Measurements from ENCODE around the gene ACAA1. TPM values are rescaled to one million over a fixed set of nuclear protein-coding genes. Genes with fewer than 3 reads are reported as not detected.
"Not testable (repeated sequence)": the region's sequence is repeated elsewhere in the genome, so short reads cannot be mapped to it uniquely, and the experiment has no call there.

ACAA1 gene
- total RNA-seq: 15.8 and 18.6 TPM in 2 replicates
- 53.7 TPM for polyA plus RNA-seq (2012)

DNA sequence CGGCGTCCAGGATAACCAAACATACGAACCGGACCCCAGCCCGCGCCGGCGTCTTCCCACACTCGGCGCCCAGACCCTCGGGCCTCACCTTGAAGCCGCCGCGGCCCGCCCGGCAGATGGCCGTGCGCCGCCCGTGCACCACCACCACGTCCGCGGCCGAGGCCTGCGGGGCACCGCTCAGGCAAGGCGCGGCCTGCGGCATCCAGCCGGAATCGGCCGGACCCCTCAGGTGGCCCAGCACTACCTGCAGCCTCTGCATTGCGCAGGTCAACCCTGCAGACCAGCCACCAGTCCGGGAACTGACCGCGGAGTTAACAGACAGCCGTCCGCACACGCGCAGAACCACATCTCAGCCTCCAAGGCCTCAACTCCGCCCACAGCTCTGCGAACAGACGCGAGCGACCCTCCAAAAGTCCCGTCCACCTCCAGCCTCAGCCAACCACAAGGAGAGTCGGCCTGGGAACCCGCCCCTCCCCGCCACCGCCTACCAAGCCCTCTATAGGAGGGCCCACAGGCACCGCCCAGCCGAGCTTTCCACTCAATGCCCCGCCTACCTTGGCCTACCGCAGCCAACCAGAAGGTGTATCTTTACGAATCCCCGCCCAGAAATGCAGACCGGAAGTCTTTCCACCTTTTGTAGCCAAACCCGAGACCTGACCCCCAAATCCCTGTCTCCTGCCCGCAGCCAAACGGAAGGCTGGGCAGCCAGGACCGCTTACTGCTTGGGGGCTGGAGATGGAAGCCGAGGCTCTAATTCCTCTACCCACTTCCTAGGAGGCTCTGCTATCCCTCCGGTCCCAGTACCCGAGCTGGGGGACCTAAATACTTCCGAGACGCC is at the start of gene ACAA1:
ACAA1 (minus strand) TSS at position 351 of the 838 bp plus-strand sequence; CDS start at position 259, 92 bp downstream.
- DNase-seq (ENCODE audit: low read depth): peak; percentile 99

GRCh38 chr3:38177181-38177580 is 40.3 kb upstream of the ACAA1 start:
- DNase-seq (ENCODE audit: low read depth): no peak

DNA sequence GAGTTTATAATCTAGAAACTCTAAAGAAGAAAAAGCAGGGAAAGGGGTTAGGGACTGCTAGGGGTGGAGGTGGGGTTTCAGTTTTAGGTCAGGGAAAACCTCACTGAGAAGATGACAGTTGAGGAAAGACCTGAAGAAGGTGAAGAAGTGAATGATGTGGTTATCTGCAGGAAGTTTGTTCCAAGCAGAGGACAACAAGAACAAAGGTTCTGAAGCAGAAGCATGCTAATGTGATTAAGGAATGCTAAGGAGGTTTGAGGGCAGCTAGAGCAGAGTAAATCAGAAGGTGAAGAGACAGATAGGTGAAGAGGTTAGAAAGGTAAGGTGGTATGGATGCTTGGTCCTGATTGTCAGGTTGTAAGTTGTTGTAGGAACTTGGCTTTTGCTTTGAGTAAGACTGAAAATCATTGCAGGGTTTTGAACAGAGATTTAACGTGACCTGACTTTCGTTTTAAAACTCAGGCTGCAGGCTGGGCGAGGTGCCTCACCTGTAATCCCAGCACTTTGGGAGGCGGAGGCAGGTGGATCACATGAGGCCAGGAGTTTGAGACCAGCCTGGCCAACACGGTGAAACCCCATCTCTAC is 37.0 kb upstream of the ACAA1 start:
- DNase-seq (ENCODE audit: low read depth): no peak

DNA sequence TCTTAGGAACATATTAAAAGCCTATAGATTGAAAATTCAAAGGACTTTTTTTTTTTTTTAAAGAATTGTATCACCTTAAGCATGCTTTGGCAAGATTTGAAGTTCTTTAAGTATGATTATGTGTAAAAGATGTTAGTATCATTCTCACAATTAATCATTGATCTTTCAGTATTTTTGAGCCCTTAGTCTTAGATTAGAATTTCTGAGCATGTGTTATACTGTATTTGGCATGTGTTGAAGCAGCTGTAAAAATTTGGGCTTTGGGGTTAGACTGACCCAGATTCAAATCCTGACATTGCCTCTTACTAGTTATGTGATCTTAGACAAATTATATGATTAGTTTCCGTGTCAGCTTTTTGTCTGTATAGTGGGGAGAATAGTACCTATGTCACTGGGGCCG is 34.7 kb upstream of the ACAA1 start:
- DNase-seq (ENCODE audit: low read depth): peak; percentile 27

GRCh38 chr3:38170722-38171121 is 33.8 kb upstream of the ACAA1 start:
- peak; percentile 30 for DNase-seq (ENCODE audit: low read depth)

DNA sequence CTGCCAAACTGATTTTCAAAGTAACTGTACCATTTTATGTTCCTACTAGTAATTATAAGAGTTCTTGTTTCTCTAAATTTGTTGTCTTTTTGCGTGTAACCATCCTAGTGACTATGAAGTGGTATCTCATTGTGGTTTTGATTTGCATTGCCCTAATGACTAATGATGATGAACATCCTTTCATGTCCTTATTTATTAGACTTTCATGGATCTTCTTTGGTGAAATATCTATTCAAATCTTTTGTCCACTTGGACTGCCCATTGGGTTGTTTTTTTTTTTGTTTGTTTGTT is 32.0 kb upstream of the ACAA1 start:
- peak; percentile 30 for DNase-seq (ENCODE audit: low read depth)

- DNase-seq (ENCODE audit: low read depth): peak; percentile 55
These were observed 31.5 kb upstream of the ACAA1 start for GRCh38 chr3:38168151-38169026.

GRCh38 chr3:38167591-38167990 is 30.7 kb upstream of the ACAA1 start:
- no peak for DNase-seq (ENCODE audit: low read depth)

GRCh38 chr3:38165722-38166387 is 28.9 kb upstream of the ACAA1 start:
- DNase-seq (ENCODE audit: low read depth): peak; percentile 72

DNA sequence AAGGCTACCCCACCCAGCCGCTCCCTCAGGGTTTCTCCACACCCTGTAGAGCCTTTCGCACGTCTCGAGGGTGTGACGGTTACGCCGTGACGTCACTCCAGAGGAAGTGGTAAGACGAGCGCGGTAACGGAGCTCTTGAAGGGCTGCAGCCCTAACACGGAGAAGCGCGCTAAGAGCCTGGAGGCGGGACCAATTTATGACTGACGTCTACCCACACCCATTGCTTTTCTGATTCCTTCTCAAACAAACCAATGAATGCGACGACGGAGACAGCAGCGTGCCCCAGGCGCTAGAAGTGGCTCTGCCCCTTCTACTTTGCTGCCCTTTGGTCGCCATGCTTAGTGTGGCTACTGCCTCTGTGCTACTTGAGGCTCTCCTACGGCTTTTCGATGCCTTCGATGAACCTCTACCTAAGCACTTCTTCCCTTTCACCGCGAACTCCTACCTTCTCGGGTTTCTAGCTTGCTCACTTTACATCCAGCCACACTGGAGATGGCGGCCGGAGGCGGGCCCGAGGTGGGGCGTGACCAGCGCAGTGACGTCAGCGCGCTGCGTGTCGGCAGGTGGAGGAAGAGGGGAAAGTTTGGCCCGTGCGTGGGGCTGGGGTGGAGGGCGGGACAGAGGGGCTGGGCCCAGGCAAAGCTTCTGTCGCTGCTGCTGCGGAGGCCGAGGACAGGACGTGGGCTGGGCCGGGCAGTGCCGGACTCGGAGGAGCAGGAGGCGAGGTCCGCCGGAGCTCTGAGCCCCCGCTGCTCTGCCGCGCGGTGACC is 28.2 kb upstream of the ACAA1 start, which contains the start of gene OXSR1:
OXSR1 (plus strand) TSS at position 586 of the 770 bp plus-strand sequence. CDS start 340 bp downstream, outside the sequence.
- peak; percentile 100 for DNase-seq (ENCODE audit: low read depth)

GRCh38 chr3:38164643-38164951 is 27.7 kb upstream of the ACAA1 start:
- no peak for DNase-seq (ENCODE audit: low read depth)

GRCh38 chr3:38163841-38164642 is 27.1 kb upstream of the ACAA1 start:
- no peak for DNase-seq (ENCODE audit: low read depth)

GRCh38 chr3:38163117-38163840 is 26.4 kb upstream of the ACAA1 start:
- no peak for DNase-seq (ENCODE audit: low read depth)

DNA sequence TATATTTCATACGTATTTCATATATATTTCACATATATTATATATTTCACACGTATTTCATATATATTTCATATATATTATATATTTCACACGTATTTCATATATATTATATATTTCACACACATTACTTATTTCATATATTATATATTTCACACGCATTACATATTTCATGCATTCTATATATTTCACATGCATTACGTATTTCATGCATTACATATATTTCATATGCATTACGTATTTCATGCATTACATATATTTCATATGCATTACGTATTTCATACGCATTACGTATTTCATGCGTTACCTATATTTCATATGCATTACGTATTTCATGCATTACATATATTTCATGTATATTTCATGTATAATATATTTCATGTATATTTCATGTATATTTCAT is 23.8 kb upstream of the ACAA1 start:
- not testable (repeated sequence) for DNase-seq (ENCODE audit: low read depth)

DNA sequence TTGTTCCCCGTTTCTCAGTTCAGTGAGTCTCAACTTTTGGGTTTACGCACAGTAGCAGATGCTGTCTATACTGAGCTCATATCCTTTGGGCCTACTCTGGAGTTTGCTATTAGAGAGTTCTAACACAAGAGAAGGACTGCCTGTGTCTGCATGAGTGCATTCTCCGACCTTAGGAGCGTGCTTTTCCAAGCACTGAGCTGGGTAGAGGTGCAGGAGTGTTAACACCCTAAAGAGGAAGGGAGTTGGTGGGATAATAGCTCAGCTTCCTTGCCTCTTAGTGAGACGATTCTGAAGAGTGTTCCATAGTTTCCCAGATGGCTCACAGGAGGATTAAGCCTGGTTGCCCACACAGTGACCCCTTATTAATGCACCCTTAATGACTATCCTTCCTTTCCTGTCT is 21.5 kb upstream of the ACAA1 start:
- DNase-seq (ENCODE audit: low read depth): no peak

DNA sequence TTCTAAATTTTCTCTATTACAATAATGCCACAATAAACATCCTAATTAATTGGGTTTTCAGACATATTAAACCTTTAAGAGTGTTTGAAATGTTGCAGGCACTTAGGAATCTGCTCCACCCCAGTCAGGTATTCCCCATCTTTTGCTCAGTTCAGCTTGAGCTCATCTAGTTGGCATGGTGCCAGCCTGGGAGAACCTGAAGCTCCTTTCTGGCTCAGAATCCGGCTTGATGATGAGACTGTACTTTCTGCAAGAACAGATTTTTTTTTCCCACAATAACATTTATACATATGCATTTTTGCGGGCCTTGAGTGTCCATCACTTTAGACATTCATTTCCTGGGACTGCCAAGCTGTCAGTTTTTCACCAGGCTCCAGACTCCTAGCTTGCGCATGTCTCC is 20.7 kb upstream of the ACAA1 start:
- DNase-seq (ENCODE audit: low read depth): no peak

- DNase-seq (ENCODE audit: low read depth): no peak
These were observed 20.2 kb upstream of the ACAA1 start for GRCh38 chr3:38157117-38157516.

DNA sequence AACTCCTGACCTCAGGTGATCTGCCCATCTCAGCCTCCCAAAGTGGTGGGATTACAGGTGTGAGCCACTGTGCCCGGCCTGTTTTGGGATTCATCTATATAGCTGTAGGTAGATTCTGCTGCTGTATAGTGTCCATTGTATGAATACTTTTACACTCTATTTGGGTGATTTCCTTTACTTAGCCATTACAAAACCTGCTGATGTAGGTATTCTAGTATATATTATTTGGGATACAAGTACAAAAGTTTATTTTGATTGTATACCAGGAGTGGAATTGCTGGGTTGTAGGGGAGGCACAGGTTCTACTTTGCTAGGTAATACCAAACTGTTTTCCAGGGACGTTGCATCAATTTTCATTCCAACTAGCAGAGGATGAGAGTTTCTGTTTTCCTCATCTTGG is 18.9 kb upstream of the ACAA1 start:
- DNase-seq (ENCODE audit: low read depth): no peak

- DNase-seq (ENCODE audit: low read depth): no peak
These were observed 17.8 kb upstream of the ACAA1 start for GRCh38 chr3:38154625-38155255.

Data from myocyte (in vitro differentiated cells).